T-cell (primary cell): Measurements from ENCODE around the gene KCNA10. TPM values are rescaled to one million over a fixed set of nuclear protein-coding genes. Genes with fewer than 3 reads are reported as not detected.
"Not testable (repeated sequence)": the region's sequence is repeated elsewhere in the genome, so short reads cannot be mapped to it uniquely, and the experiment has no call there.

ENCODE experiments used
- ATAC-seq, 4 experiments: fragments of 200-7000 bp in 3 of 4; fragments of 150-1000 bp in 1 of 4; cut with Tn5 transposase; replicated peaks in 1 of 4; 1 replicate in 3 of 4; 2 replicates in 1 of 4; pipeline ENCODE4 v1.10.0; 2021; ENCODE audit warnings: moderate library complexity in 3 of 4, mild to moderate bottlenecking in 2 of 4, moderate number of reproducible peaks in 1 of 4
- CTCF ChIA-PET, 2 donors: fragments of 300-600 bp; sonication (Branson Sonifier 250); formaldehyde crosslinking; loops; one replicate each; lab custom pipeline; 2022; ENCODE audit warnings: antibody characterized with exemption in 2 of 2; lab: Charles Lee
- POLR2A ChIA-PET, 2 donors: fragments of 300-600 bp; sonication (Branson Sonifier 250); formaldehyde crosslinking; loops; one replicate each; lab custom pipeline; 2022; ENCODE audit warnings: antibody characterized with exemption in 2 of 2; lab: Charles Lee
- DNase-seq, 35 experiments: peaks; one replicate each; pipeline versions ENCODE4 v3.0.0 to v3.0.0-alpha.2; 2013 to 2023
- H3K27ac ChIP-seq: one replicate; pipeline ENCODE4 v1.5.1; 2013; ENCODE audit warnings: low read length
- H3K27me3 ChIP-seq, 2 experiments: replicated peaks in 1 of 2; 1 replicate in 1 of 2; 2 replicates in 1 of 2; pipeline versions ENCODE4 v1.6.1 to v1.7.0; 2013; ENCODE audit warnings: low read length in 1 of 2, mixed read lengths in 1 of 2; ENCODE audit not compliant: control insufficient read depth in 2 of 2, insufficient read depth in 2 of 2; ENCODE audit errors: extremely low read depth in 1 of 2
- H3K36me3 ChIP-seq, 2 donors: 1 replicate in 1 of 2; 2 replicates in 1 of 2; pipeline versions ENCODE4 v1.6.1 to v1.7.0; 2013; ENCODE audit warnings: low read length in 1 of 2; ENCODE audit not compliant: control insufficient read depth in 2 of 2, insufficient read depth in 1 of 2; ENCODE audit errors: extremely low read depth in 1 of 2
- H3K4me1 ChIP-seq, 2 experiments: 1 replicate in 1 of 2; 2 replicates in 1 of 2; pipeline versions ENCODE4 v1.6.1 to v1.7.0; 2013; ENCODE audit warnings: low read length in 2 of 2, mixed read lengths in 1 of 2; ENCODE audit not compliant: insufficient read depth in 2 of 2, control insufficient read depth in 1 of 2; ENCODE audit errors: extremely low read depth in 1 of 2
- H3K4me3 ChIP-seq, 2 donors: 1 replicate in 1 of 2; 2 replicates in 1 of 2; pipeline versions ENCODE4 v1.5.1 to v1.7.0; 2013; ENCODE audit warnings: mild to moderate bottlenecking in 2 of 2, low read length in 1 of 2, moderate library complexity in 1 of 2; ENCODE audit not compliant: control insufficient read depth in 1 of 2; ENCODE audit errors: extremely low read depth in 1 of 2
- H3K9me3 ChIP-seq: 2 replicates; pipeline ENCODE4 v1.7.0; 2013
- H3K27ac Mint-ChIP-seq, 2 donors: one replicate each; pipeline ENCODE4 v1.8.0; 2020 to 2021; ENCODE audit warnings: mild to moderate bottlenecking in 2 of 2, mixed read lengths in 2 of 2
- H3K27me3 Mint-ChIP-seq, 2 donors: one replicate each; pipeline ENCODE4 v1.8.0; 2021 to 2022; ENCODE audit warnings: mixed read lengths in 2 of 2
- H3K36me3 Mint-ChIP-seq: one replicate; pipeline ENCODE4 v1.8.0; 2021; ENCODE audit warnings: mixed read lengths
- H3K4me1 Mint-ChIP-seq, 3 donors: one replicate each; pipeline ENCODE4 v1.8.0; 2020 to 2022; ENCODE audit warnings: mixed read lengths in 3 of 3, mild to moderate bottlenecking in 1 of 3
- H3K4me3 Mint-ChIP-seq, 3 donors: one replicate each; pipeline ENCODE4 v1.8.0; 2020 to 2022; ENCODE audit warnings: mild to moderate bottlenecking in 3 of 3, mixed read lengths in 3 of 3, moderate library complexity in 3 of 3
- H3K9me3 Mint-ChIP-seq, 3 donors: one replicate each; pipeline ENCODE4 v1.8.0; 2020 to 2022; ENCODE audit warnings: mixed read lengths in 3 of 3
- WGBS: methylation state at CpG from one replicate; pipeline ENCODE4 v1.1.5; 2013; ENCODE audit warnings: missing lambda C conversion rate; ENCODE audit not compliant: insufficient coverage; 5-methylcytosine and 5-hydroxymethylcytosine counted together
- total RNA-seq, 35 experiments: library from RNA in 6 of 35; stranded (reverse) in 6 of 35; fragments of 120-200 nt in 1 of 35; gene quantifications; one replicate each; pipeline versions ENCODE4 v1.2.1 to v1.2.4 and lab custom pipeline; 2013 to 2026

Gene KCNA10
- total RNA-seq, 5 donors from 2014 or later (not counting 1 experiment from before 2014, with no cell fraction given): not detected

- Histone ChIP-seq H3K27me3 (peaks cover 0 to 23% of the 10 kb centered on the region in 2 experiments), H3K4me3 (no peak overlapping the region), H3K4me1 (no peaks in the 10 kb centered on the region), H3K9me3 (no peaks in the 10 kb centered on the region), H3K27ac (no peak overlapping the region), H3K36me3 (no peaks in the 10 kb centered on the region)
- H3K9me3 Mint-ChIP-seq: no peaks in the 10 kb centered on the region
- ATAC-seq: no peak
- H3K27ac Mint-ChIP-seq: no peak overlapping the region
- WGBS: 69% methylated on average over 3 of the region's 5 CpGs
- no peak for DNase-seq
- H3K36me3 Mint-ChIP-seq: no peaks in the 10 kb centered on the region
- no peaks in the 10 kb centered on the region for H3K4me1 Mint-ChIP-seq
- H3K27me3 Mint-ChIP-seq: peaks cover 5 to 11% of the 10 kb centered on the region in 2 donors
- H3K4me3 Mint-ChIP-seq: no peak overlapping the region
- CTCF ChIA-PET: no interaction called here
- POLR2A ChIA-PET: no interaction called here
Observed at GRCh38 chr1:110515891-110516290, 3.1 kb downstream of the KCNA10 start.

GRCh38 chr1:110515041-110515440, 3.9 kb downstream of the KCNA10 start:
- no peak for DNase-seq

GRCh38 chr1:110513511-110513910, 5.5 kb downstream of the KCNA10 start:
- H3K9me3 ChIP-seq: no peaks in the 10 kb centered on the region
- H3K36me3 ChIP-seq: no peaks in the 10 kb centered on the region
- WGBS: 83% methylated on average over 2 of the region's 8 CpGs
- H3K27ac Mint-ChIP-seq: no peak overlapping the region
- peaks cover 5 to 11% of the 10 kb centered on the region in 2 donors for H3K27me3 Mint-ChIP-seq
- no peak overlapping the region for H3K27ac ChIP-seq
- H3K4me3 Mint-ChIP-seq: no peak overlapping the region
- ChIA-PET POLR2A (interaction anchor here in 1 of 2 donors (0.6 kb wide), 1 partner anchor 67 kb away, joined by 3 read pairs; no protein-coding TSS in a partner anchor), CTCF (no interaction called here)
- no peak for ATAC-seq
- H3K27me3 ChIP-seq: peaks cover 0 to 15% of the 10 kb centered on the region in 2 experiments
- H3K4me3 ChIP-seq: no peak overlapping the region
- DNase-seq: no peak
- no peaks in the 10 kb centered on the region for H3K36me3 Mint-ChIP-seq
- no peaks in the 10 kb centered on the region for H3K4me1 Mint-ChIP-seq
- H3K9me3 Mint-ChIP-seq: no peaks in the 10 kb centered on the region
- no peaks in the 10 kb centered on the region for H3K4me1 ChIP-seq

More at GRCh38 chr1:110515041-110515440, 3.9 kb downstream of the KCNA10 start:
- CTCF ChIA-PET: no interaction called here
- Mint-ChIP-seq H3K4me1 (no peaks in the 10 kb centered on the region), H3K4me3 (no peak overlapping the region), H3K27me3 (peaks cover 5 to 11% of the 10 kb centered on the region in 2 donors), H3K27ac (no peak overlapping the region), H3K9me3 (no peaks in the 10 kb centered on the region), H3K36me3 (no peaks in the 10 kb centered on the region)
- ATAC-seq: no peak
- Histone ChIP-seq H3K27me3 (peaks cover 0 to 17% of the 10 kb centered on the region in 2 experiments), H3K36me3 (no peaks in the 10 kb centered on the region), H3K4me3 (no peak overlapping the region), H3K27ac (no peak overlapping the region), H3K9me3 (no peaks in the 10 kb centered on the region), H3K4me1 (no peaks in the 10 kb centered on the region)
- POLR2A ChIA-PET: no interaction called here

GRCh38 chr1:110511436-110511835, 7.5 kb downstream of the KCNA10 start:
- Mint-ChIP-seq H3K4me1 (no peaks in the 10 kb centered on the region), H3K9me3 (no peaks in the 10 kb centered on the region), H3K4me3 (no peak overlapping the region), H3K27ac (no peak overlapping the region), H3K27me3 (peaks cover 0 to 2% of the 10 kb centered on the region in 2 donors), H3K36me3 (no peaks in the 10 kb centered on the region)
- H3K4me1 ChIP-seq: no peaks in the 10 kb centered on the region
- H3K27me3 ChIP-seq: peaks cover 0 to 6% of the 10 kb centered on the region in 2 experiments
- ATAC-seq (no peak), DNase-seq (no peak)
- POLR2A ChIA-PET: no interaction called here
- CTCF ChIA-PET: no interaction called here
- H3K36me3 ChIP-seq: no peaks in the 10 kb centered on the region
- WGBS: no CpG with 5 or more reads among the region's 6 CpGs
- H3K27ac ChIP-seq: no peak overlapping the region
- H3K4me3 ChIP-seq: no peak overlapping the region
- no peaks in the 10 kb centered on the region for H3K9me3 ChIP-seq

GRCh38 chr1:110510921-110511320, 8.1 kb downstream of the KCNA10 start:
- H3K27me3 Mint-ChIP-seq, ATAC-seq, H3K36me3 ChIP-seq, H3K27ac Mint-ChIP-seq, H3K4me3 ChIP-seq, DNase-seq, H3K27ac ChIP-seq, H3K9me3 ChIP-seq, H3K9me3 Mint-ChIP-seq, H3K27me3 ChIP-seq, H3K4me3 Mint-ChIP-seq, H3K4me1 ChIP-seq, POLR2A ChIA-PET, H3K4me1 Mint-ChIP-seq, H3K36me3 Mint-ChIP-seq, CTCF ChIA-PET: not testable (repeated sequence)
- no CpG with 5 or more reads among the region's 5 CpGs for WGBS

- H3K27ac ChIP-seq: no peak overlapping the region
- no peaks in the 10 kb centered on the region for H3K4me1 Mint-ChIP-seq
- H3K36me3 ChIP-seq: no peaks in the 10 kb centered on the region
- no peaks in the 10 kb centered on the region for H3K4me1 ChIP-seq
- H3K9me3 Mint-ChIP-seq: no peaks in the 10 kb centered on the region
- DNase-seq (no peak), ATAC-seq (no peak)
- no peaks in the 10 kb centered on the region for H3K9me3 ChIP-seq
- no peak overlapping the region for H3K4me3 Mint-ChIP-seq
- H3K4me3 ChIP-seq: no peak overlapping the region
- no peaks in the 10 kb centered on the region for H3K36me3 Mint-ChIP-seq
- no CpG with 5 or more reads among the region's 6 CpGs for WGBS
- peaks cover 0 to 6% of the 10 kb centered on the region in 2 experiments for H3K27me3 ChIP-seq
- CTCF ChIA-PET: interaction anchor here in 1 of 2 donors (0.6 kb wide), 1 partner anchor 523 kb away, joined by 3 read pairs; no protein-coding TSS in a partner anchor
- no peak overlapping the region for H3K27ac Mint-ChIP-seq
- peaks cover 0 to 3% of the 10 kb centered on the region in 2 donors for H3K27me3 Mint-ChIP-seq
- POLR2A ChIA-PET: no interaction called here
Observed at GRCh38 chr1:110509655-110510054, 9.3 kb downstream of the KCNA10 start.
